ENCODE data around the gene REM2. TPM values are rescaled to one million over a fixed set of nuclear protein-coding genes. Genes with fewer than 3 reads are reported as not detected.

REM2 gene
- total RNA-seq, 2 experiments from 2014 or later, result 1.5 to 5.7 TPM

DNA sequence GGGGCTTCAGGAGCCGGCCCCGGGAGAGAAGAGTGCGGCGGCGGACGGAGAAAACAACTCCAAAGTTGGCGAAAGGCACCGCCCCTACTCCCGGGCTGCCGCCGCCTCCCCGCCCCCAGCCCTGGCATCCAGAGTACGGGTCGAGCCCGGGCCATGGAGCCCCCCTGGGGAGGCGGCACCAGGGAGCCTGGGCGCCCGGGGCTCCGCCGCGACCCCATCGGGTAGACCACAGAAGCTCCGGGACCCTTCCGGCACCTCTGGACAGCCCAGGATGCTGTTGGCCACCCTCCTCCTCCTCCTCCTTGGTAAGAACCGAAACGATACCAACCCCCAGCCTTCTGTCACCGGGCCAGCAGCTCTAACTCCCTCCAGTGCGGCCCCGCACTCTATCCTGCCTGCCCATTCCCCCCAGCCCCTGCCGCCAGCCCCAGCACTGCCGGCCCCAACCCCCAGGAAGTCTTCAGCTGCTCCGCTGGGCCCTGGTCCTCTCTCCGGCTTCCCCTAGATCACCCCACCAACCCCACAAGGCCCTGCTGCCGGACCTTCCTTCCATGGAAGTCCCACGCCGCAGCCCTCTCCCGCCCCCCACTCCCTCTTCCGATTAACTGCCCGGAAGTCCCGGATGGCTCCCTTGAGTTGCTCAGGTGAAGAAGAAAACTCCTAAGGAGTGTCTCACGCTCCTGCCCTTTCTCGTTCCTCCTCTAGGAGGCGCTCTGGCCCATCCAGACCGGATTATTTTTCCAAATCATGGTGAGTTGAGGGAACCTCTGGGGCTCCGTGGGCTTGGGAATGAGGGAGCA is 10.8 kb upstream of the REM2 start:
- CTCF ChIA-PET (ENCODE audit: unreplicated experiment), result interaction anchor here (0.6 to 2.9 kb wide), 6 partner anchors 12 to 195 kb away, joined by 3 to 11 read pairs (median 5); no protein-coding TSS in a partner anchor
- BruUV-seq (replicated peaks), result no TSS peak
- Histone ChIP-seq H3K79me2 (ENCODE audit: insufficient read depth, low read depth, low read length) (peaks cover 19% of the 10 kb centered on the region), H3K9me2 (ENCODE audit: insufficient read depth, low read length) (no peaks in the 10 kb centered on the region), H3K4me3 (ENCODE audit: low read depth, low read length, poor library complexity, severe bottlenecking) (peak overlapping the region; percentile 86), H3K4me2 (ENCODE audit: low read length) (peak overlapping the region; percentile 96), H3K4me1 (ENCODE audit: insufficient read depth, low read length, poor library complexity, severe bottlenecking) (peaks cover 31% of the 10 kb centered on the region), H3K9me3 (ENCODE audit: low read length) (no peaks in the 10 kb centered on the region), H3K36me3 (ENCODE audit: insufficient read depth, low read length) (peaks cover 42% of the 10 kb centered on the region), H4K20me1 (ENCODE audit: insufficient read depth, low read length) (no peaks in the 10 kb centered on the region), H2AFZ (ENCODE audit: low read length) (peak overlapping the region; percentile 11; the same call in 1 of the 2 replicates), H3K27ac (ENCODE audit: low read depth, low read length, poor library complexity, severe bottlenecking) (peak overlapping the region; percentile 93)
- DNase-seq (ENCODE audit: low spot score), result peak; percentile 80
- POLR2A ChIA-PET, result interaction anchor here (0.6 to 5.5 kb wide), 17 partner anchors 11 to 137 kb away, joined by 3 to 65 read pairs (median 4); partner anchors contain the start of genes OXA1L, RBM23 and REM2
- intact Hi-C loops (cut with micrococcal nuclease; ENCODE audit: unreplicated experiment), result loop anchor here (1.0 to 5.0 kb wide), 5 partner anchors 28 to 480 kb away; partner anchors contain the start of gene RBM23
- TF ChIP-seq, protein P1, sequence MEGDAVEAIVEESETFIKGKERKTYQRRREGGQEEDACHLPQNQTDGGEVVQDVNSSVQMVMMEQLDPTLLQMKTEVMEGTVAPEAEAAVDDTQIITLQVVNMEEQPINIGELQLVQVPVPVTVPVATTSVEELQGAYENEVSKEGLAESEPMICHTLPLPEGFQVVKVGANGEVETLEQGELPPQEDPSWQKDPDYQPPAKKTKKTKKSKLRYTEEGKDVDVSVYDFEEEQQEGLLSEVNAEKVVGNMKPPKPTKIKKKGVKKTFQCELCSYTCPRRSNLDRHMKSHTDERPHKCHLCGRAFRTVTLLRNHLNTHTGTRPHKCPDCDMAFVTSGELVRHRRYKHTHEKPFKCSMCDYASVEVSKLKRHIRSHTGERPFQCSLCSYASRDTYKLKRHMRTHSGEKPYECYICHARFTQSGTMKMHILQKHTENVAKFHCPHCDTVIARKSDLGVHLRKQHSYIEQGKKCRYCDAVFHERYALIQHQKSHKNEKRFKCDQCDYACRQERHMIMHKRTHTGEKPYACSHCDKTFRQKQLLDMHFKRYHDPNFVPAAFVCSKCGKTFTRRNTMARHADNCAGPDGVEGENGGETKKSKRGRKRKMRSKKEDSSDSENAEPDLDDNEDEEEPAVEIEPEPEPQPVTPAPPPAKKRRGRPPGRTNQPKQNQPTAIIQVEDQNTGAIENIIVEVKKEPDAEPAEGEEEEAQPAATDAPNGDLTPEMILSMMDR (conservative IDR thresholded peaks at IDR 0.05; ENCODE audit: low read length), result peak; percentile 98
- TF ChIP-seq EZH2phosphoT487 (IDR thresholded peaks at IDR 0.05; ENCODE audit: borderline replicate concordance, low read depth, low read length), result no peak

DNA sequence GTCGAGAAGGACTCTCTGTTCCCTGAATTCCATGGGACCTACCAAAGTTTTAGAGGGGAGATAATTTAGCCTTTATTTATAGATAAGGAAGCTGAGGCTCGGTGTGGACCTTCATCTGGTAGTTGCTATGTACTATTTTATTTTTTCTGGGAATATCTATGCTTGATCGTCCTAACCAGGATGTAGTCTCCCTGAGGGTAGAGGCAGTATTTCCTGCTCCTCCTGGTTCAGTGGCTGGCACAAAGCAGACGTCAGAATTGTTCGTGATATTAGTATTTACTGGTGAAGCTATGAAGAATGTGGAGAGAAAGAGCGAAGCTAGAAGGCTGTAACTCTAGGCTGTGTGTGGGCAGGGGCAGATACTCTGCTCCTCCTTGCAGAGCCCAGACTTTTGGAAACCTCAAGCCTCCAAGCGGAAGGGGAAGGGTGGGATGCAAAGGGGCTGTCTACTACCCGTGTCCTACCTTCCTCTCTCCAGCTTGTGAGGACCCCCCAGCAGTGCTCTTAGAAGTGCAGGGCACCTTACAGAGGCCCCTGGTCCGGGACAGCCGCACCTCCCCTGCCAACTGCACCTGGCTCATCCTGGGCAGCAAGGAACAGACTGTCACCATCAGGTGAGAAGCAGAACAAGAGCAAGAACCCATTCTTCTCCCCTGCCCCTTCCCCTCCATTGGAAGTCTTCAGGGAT is 10.0 kb upstream of the REM2 start:
- no peak overlapping the region for H2AFZ ChIP-seq (ENCODE audit: low read length)
- H3K36me3 ChIP-seq (ENCODE audit: insufficient read depth, low read length), result peaks cover 50% of the 10 kb centered on the region
- H3K9me3 ChIP-seq (ENCODE audit: low read length), result no peaks in the 10 kb centered on the region
- no peak for TF ChIP-seq EZH2phosphoT487 (IDR thresholded peaks at IDR 0.05; ENCODE audit: borderline replicate concordance, low read depth, low read length)
- TF ChIP-seq, protein P1 (conservative IDR thresholded peaks at IDR 0.05; ENCODE audit: low read length), result peak; percentile 63; the same call in 1 of the 2 replicates
- intact Hi-C loops (cut with micrococcal nuclease; ENCODE audit: unreplicated experiment), result loop anchor here (1.0 to 5.0 kb wide), 5 partner anchors 27 to 481 kb away; partner anchors contain the start of gene RBM23
- no peaks in the 10 kb centered on the region for H4K20me1 ChIP-seq (ENCODE audit: insufficient read depth, low read length)
- BruUV-seq (replicated peaks), result TSS peak; percentile 47
- no peak for DNase-seq (ENCODE audit: low spot score)
- H3K27ac ChIP-seq (ENCODE audit: low read depth, low read length, poor library complexity, severe bottlenecking), result peak overlapping the region; percentile 93
- H3K79me2 ChIP-seq (ENCODE audit: insufficient read depth, low read depth, low read length), result peaks cover 19% of the 10 kb centered on the region
- ChIA-PET CTCF (ENCODE audit: unreplicated experiment) (interaction anchor here (0.6 to 2.9 kb wide), 6 partner anchors 13 to 284 kb away, joined by 3 to 11 read pairs (median 4); no protein-coding TSS in a partner anchor), POLR2A (interaction anchor here (0.5 to 5.5 kb wide), 15 partner anchors 10 to 439 kb away, joined by 3 to 65 read pairs (median 4); partner anchors contain the start of genes OXA1L and REM2)
- no peaks in the 10 kb centered on the region for H3K9me2 ChIP-seq (ENCODE audit: insufficient read depth, low read length)
- peak overlapping the region; percentile 96 for H3K4me2 ChIP-seq (ENCODE audit: low read length)
- peak overlapping the region; percentile 86 for H3K4me3 ChIP-seq (ENCODE audit: low read depth, low read length, poor library complexity, severe bottlenecking)
- peaks cover 31% of the 10 kb centered on the region for H3K4me1 ChIP-seq (ENCODE audit: insufficient read depth, low read length, poor library complexity, severe bottlenecking)

All from OCI-LY7 (cell line).